Mesendoderm (in vitro differentiated cells): ENCODE results near the gene TIMM17B.

Experiments
- DNase-seq: peaks from one replicate; pipeline ENCODE4 v3.0.0; 2013
- H2AK5ac ChIP-seq: 2 replicates; pipeline ENCODE4 v1.6.1; 2013; ENCODE audit warnings: low read length, inconsistent platforms
- H2BK120ac ChIP-seq: 2 replicates; pipeline ENCODE4 v1.6.1; 2013; ENCODE audit warnings: low read depth, mild to moderate bottlenecking, low read length, moderate library complexity, mixed read lengths
- H2BK15ac ChIP-seq: replicated peaks from 2 replicates; pipeline ENCODE4 v1.6.1; 2013; ENCODE audit warnings: low read depth, mild to moderate bottlenecking, moderate library complexity
- H2BK5ac ChIP-seq: 2 replicates; pipeline ENCODE4 v1.6.1; 2013; ENCODE audit warnings: low read length, inconsistent platforms
- H3K18ac ChIP-seq: 2 replicates; pipeline ENCODE4 v1.6.1; 2013; ENCODE audit warnings: mild to moderate bottlenecking, low read length, mixed read lengths
- H3K23ac ChIP-seq: one replicate; pipeline ENCODE4 v1.6.1; 2013; ENCODE audit warnings: low read length
- H3K27ac ChIP-seq: 2 replicates; pipeline ENCODE4 v1.5.1; 2013; ENCODE audit warnings: low read depth, mild to moderate bottlenecking, inconsistent platforms, low read length, moderate library complexity
- H3K27me3 ChIP-seq: 2 replicates; pipeline ENCODE4 v1.6.1; 2013; ENCODE audit warnings: low read length, control low read depth, mild to moderate bottlenecking, inconsistent platforms; ENCODE audit not compliant: insufficient read depth, poor library complexity
- H3K36me3 ChIP-seq: 2 replicates; pipeline ENCODE4 v1.6.1; 2013; ENCODE audit warnings: low read length, inconsistent platforms; ENCODE audit not compliant: control insufficient read depth, insufficient read depth
- H3K4ac ChIP-seq: one replicate; pipeline ENCODE4 v1.6.1; 2013; ENCODE audit warnings: low read depth, mild to moderate bottlenecking, low read length, moderate library complexity
- H3K4me1 ChIP-seq: 2 replicates; pipeline ENCODE4 v1.6.1; 2013; ENCODE audit warnings: low read depth, low read length, inconsistent platforms; ENCODE audit not compliant: control insufficient read depth
- H3K4me2 ChIP-seq: 2 replicates; pipeline ENCODE4 v1.6.1; 2013; ENCODE audit warnings: low read length
- H3K4me3 ChIP-seq: 2 replicates; pipeline ENCODE4 v1.5.1; 2013; ENCODE audit warnings: mild to moderate bottlenecking, low read length
- H3K56ac ChIP-seq: one replicate; pipeline ENCODE4 v1.6.1; 2013; ENCODE audit warnings: low read length
- H3K79me1 ChIP-seq: 2 replicates; pipeline ENCODE4 v1.6.1; 2013; ENCODE audit warnings: low read length, inconsistent platforms
- H3K79me2 ChIP-seq: 2 replicates; pipeline ENCODE4 v1.6.1; 2013; ENCODE audit warnings: mild to moderate bottlenecking, low read length; ENCODE audit not compliant: control insufficient read depth, insufficient read depth
- H3K9ac ChIP-seq: 2 replicates; pipeline ENCODE4 v1.6.1; 2013; ENCODE audit warnings: low read length, inconsistent platforms
- H4K5ac ChIP-seq: one replicate; pipeline ENCODE4 v1.6.1; 2013; ENCODE audit warnings: low read length
- H4K8ac ChIP-seq: one replicate; pipeline ENCODE4 v1.6.1; 2013; ENCODE audit warnings: low read depth, mild to moderate bottlenecking, control low read depth, low read length, moderate library complexity
- WGBS: extraction: QIAGEN DNeasy Blood & Tissue Kit; methylation state at CpG from one replicate; pipeline ENCODE4 v1.1.7; 2013; ENCODE audit warnings: low lambda C conversion rate, missing lambda C conversion rate; ENCODE audit not compliant: insufficient coverage; ENCODE audit errors: extremely low coverage; 5-methylcytosine and 5-hydroxymethylcytosine counted together

TIMM17B gene

GRCh38 chrX:48938721-48939425, 41.3 kb upstream of the TIMM17B start:
- no peak overlapping the region for H2BK15ac ChIP-seq
- no peak overlapping the region for H4K8ac ChIP-seq
- DNase-seq: no peak
- no peak overlapping the region for H3K27ac ChIP-seq
- no peak overlapping the region for H3K4ac ChIP-seq
- no peak overlapping the region for H3K4me2 ChIP-seq
- no peak overlapping the region for H2BK5ac ChIP-seq
- H3K9ac ChIP-seq: no peak overlapping the region
- no peak overlapping the region for H3K23ac ChIP-seq
- H3K56ac ChIP-seq: no peak overlapping the region
- no peaks in the 10 kb centered on the region for H3K4me1 ChIP-seq
- WGBS: no CpG with 5 or more reads among the region's 1 CpG
- no peaks in the 10 kb centered on the region for H3K79me1 ChIP-seq
- H3K36me3 ChIP-seq: peaks cover 2% of the 10 kb centered on the region
- no peak overlapping the region for H2BK120ac ChIP-seq
- no peak overlapping the region for H2AK5ac ChIP-seq
- H3K4me3 ChIP-seq: no peak overlapping the region
- peaks cover 6% of the 10 kb centered on the region for H3K79me2 ChIP-seq
- H3K27me3 ChIP-seq: no peaks in the 10 kb centered on the region
- H4K5ac ChIP-seq: no peak overlapping the region
- H3K18ac ChIP-seq: no peak overlapping the region

- Histone ChIP-seq H3K4me3 (no peak overlapping the region), H3K18ac (no peak overlapping the region), H3K9ac (peak overlapping the region; percentile 23), H3K79me1 (no peaks in the 10 kb centered on the region), H3K79me2 (peaks cover 6% of the 10 kb centered on the region), H2BK15ac (no peak overlapping the region), H3K27me3 (no peaks in the 10 kb centered on the region), H4K8ac (no peak overlapping the region), H2BK5ac (no peak overlapping the region), H3K4me1 (no peaks in the 10 kb centered on the region), H3K56ac (peak overlapping the region; percentile 64), H2AK5ac (no peak overlapping the region), H3K4me2 (no peak overlapping the region), H2BK120ac (no peak overlapping the region), H4K5ac (no peak overlapping the region), H3K23ac (no peak overlapping the region), H3K4ac (peak overlapping the region; percentile 21), H3K36me3 (peaks cover 2% of the 10 kb centered on the region), H3K27ac (no peak overlapping the region)
- peak; percentile 70 for DNase-seq
- WGBS: no CpG with 5 or more reads among the region's 9 CpGs
These were observed 39.7 kb upstream of the TIMM17B start for GRCh38 chrX:48937054-48937907.

- WGBS: no CpG with 5 or more reads among the region's 8 CpGs
These were observed 39.0 kb upstream of the TIMM17B start for GRCh38 chrX:48936429-48937053.

DNA sequence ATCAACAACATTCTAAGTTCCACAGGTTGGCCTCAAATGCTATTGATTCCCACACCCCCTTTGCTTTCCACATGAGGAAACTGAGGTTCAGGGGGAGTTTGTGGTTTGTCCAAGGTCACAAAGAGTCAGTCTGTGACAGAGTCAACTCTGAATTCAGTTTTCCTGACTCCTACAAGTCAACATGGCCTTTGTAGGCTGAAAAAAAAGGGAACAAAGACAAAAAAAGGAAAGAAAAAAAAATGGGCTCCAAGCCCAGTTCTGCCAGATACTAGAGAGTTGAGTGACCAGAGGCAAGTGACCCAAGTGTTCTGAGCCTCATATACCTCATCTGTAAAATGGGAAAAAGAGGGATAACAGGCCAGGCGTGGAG, 37.7 kb upstream of the TIMM17B start:
- no peak overlapping the region for H3K23ac ChIP-seq
- peaks cover 6% of the 10 kb centered on the region for H3K79me2 ChIP-seq
- no peaks in the 10 kb centered on the region for H3K27me3 ChIP-seq
- H2BK15ac ChIP-seq: no peak overlapping the region
- H3K79me1 ChIP-seq: no peaks in the 10 kb centered on the region
- H3K4ac ChIP-seq: no peak overlapping the region
- peaks cover 2% of the 10 kb centered on the region for H3K36me3 ChIP-seq
- no peak overlapping the region for H4K5ac ChIP-seq
- no peak overlapping the region for H3K4me3 ChIP-seq
- no peak overlapping the region for H2AK5ac ChIP-seq
- no peaks in the 10 kb centered on the region for H3K4me1 ChIP-seq
- H3K56ac ChIP-seq: no peak overlapping the region
- no CpG with 5 or more reads among the region's 1 CpG for WGBS
- H3K4me2 ChIP-seq: no peak overlapping the region
- H4K8ac ChIP-seq: no peak overlapping the region
- H3K18ac ChIP-seq: no peak overlapping the region
- H3K9ac ChIP-seq: no peak overlapping the region
- no peak for DNase-seq
- no peak overlapping the region for H2BK5ac ChIP-seq
- no peak overlapping the region for H2BK120ac ChIP-seq
- H3K27ac ChIP-seq: no peak overlapping the region

More at GRCh38 chrX:48936429-48937053, 39.0 kb upstream of the TIMM17B start:
- Histone ChIP-seq H2BK120ac (no peak overlapping the region), H3K4ac (no peak overlapping the region), H2BK5ac (no peak overlapping the region), H3K79me1 (no peaks in the 10 kb centered on the region), H4K8ac (no peak overlapping the region), H3K27ac (no peak overlapping the region), H3K36me3 (peaks cover 2% of the 10 kb centered on the region), H3K4me1 (no peaks in the 10 kb centered on the region), H2BK15ac (no peak overlapping the region), H3K4me3 (no peak overlapping the region), H3K4me2 (no peak overlapping the region), H3K23ac (no peak overlapping the region), H3K27me3 (no peaks in the 10 kb centered on the region), H2AK5ac (no peak overlapping the region), H3K9ac (peak overlapping the region; percentile 4), H3K56ac (peak overlapping the region; percentile 37), H3K79me2 (peaks cover 6% of the 10 kb centered on the region), H4K5ac (no peak overlapping the region), H3K18ac (no peak overlapping the region)
- no peak for DNase-seq

GRCh38 chrX:48934581-48935300, 37.2 kb upstream of the TIMM17B start:
- Histone ChIP-seq H3K4me2 (no peak overlapping the region), H3K4me3 (no peak overlapping the region), H2BK120ac (no peak overlapping the region), H2BK5ac (no peak overlapping the region), H3K27me3 (no peaks in the 10 kb centered on the region), H3K79me1 (no peaks in the 10 kb centered on the region), H3K4ac (no peak overlapping the region), H3K23ac (no peak overlapping the region), H3K27ac (no peak overlapping the region), H4K8ac (no peak overlapping the region), H2AK5ac (no peak overlapping the region), H3K18ac (no peak overlapping the region), H2BK15ac (no peak overlapping the region), H3K9ac (no peak overlapping the region), H3K4me1 (no peaks in the 10 kb centered on the region), H3K79me2 (peaks cover 3% of the 10 kb centered on the region), H3K56ac (no peak overlapping the region), H4K5ac (no peak overlapping the region), H3K36me3 (peaks cover 2% of the 10 kb centered on the region)
- no CpG with 5 or more reads among the region's 7 CpGs for WGBS
- no peak for DNase-seq
